Neural progenitor cell (in vitro differentiated cells): ENCODE results near the gene CERS6.

Experiments
- EZH2phosphoT487 ChIP-seq: fragments of 200-600 bp; sonication (generic); IDR thresholded peaks from 2 replicates; pipeline ENCODE4 v1.6.1; 2017; ENCODE audit warnings: antibody characterized with exemption
- TF ChIP-seq, protein P1 (sequence below): fragments of 200-600 bp; sonication (generic); IDR thresholded peaks from 2 replicates; pipeline ENCODE4 v1.5.1; 2017; ENCODE audit warnings: antibody characterized with exemption, mild to moderate bottlenecking

DNA sequence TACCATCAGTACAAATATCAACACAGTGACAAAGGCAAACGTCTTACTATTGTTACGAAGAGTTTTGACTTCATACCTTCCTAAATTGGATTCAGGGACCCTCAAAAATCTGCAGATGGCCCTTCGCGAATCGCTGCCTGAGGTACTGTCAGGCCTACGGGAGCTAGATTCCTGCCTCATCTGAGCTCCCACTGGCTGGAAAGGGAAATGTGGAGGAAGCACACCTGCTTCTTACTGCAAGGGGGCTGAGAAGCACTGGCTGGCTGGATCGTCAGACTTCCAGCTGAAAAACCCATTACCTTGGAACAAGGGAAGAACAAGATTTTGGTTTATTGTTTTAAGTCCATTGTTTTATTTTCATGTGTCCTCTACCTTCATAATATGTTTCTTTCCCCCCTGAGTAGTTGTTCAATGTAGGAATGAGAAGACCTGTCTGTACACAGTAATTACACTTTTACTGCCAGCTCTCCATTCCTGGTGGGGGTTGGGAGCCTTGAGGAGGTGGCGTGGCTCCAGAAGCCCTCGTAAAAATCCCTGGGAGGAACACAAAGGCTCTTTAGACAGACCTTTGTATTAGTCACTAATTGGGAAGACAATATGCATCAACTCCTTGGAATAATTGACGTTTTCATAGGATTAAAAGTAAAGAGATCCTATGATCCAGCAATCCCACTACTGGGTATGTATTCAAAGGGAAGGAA, 222.2 kb downstream of the CERS6 start:
- TF ChIP-seq, protein P1, sequence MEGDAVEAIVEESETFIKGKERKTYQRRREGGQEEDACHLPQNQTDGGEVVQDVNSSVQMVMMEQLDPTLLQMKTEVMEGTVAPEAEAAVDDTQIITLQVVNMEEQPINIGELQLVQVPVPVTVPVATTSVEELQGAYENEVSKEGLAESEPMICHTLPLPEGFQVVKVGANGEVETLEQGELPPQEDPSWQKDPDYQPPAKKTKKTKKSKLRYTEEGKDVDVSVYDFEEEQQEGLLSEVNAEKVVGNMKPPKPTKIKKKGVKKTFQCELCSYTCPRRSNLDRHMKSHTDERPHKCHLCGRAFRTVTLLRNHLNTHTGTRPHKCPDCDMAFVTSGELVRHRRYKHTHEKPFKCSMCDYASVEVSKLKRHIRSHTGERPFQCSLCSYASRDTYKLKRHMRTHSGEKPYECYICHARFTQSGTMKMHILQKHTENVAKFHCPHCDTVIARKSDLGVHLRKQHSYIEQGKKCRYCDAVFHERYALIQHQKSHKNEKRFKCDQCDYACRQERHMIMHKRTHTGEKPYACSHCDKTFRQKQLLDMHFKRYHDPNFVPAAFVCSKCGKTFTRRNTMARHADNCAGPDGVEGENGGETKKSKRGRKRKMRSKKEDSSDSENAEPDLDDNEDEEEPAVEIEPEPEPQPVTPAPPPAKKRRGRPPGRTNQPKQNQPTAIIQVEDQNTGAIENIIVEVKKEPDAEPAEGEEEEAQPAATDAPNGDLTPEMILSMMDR: no peak
- TF ChIP-seq EZH2phosphoT487: peak; percentile 32
